IMR-90 (cell line): ENCODE measurements around the gene URB1. TPM values are rescaled to one million over a fixed set of nuclear protein-coding genes. Genes with fewer than 3 reads are reported as not detected.

Source experiments
- ATAC-seq: fragments of 200-7000 bp; cut with Tn5 transposase; 2 replicates; pipeline ENCODE4 v1.9.1; 2020; ENCODE audit warnings: low read depth, mild to moderate bottlenecking, moderate library complexity
- BruUV-seq: library from RNA; stranded (reverse); fragments of 400-500 nt; replicated peaks from 2 replicates; lab custom pipeline; 2021; lab: Mats Ljungman, UMichigan
- CTCF ChIA-PET: fragments of 300-600 bp; formaldehyde crosslinking; extraction: SDS; loops from one replicate; lab custom pipeline; 2021; ENCODE audit warnings: antibody characterized with exemption; lab: Yijun Ruan, JAX
- POLR2A ChIA-PET: fragments of 300-600 bp; sonication (Branson Sonifier 250); formaldehyde crosslinking; loops from one replicate; lab custom pipeline; 2022; ENCODE audit warnings: antibody characterized with exemption; ENCODE audit not compliant: unreplicated experiment; lab: Charles Lee
- DNase-seq: peaks from one replicate; pipeline ENCODE4 v3.0.0; 2013
- H2AFZ ChIP-seq: replicated peaks from 2 replicates; pipeline ENCODE3; 2013; ENCODE audit warnings: low read length, mild to moderate bottlenecking; ENCODE audit not compliant: poor library complexity
- H2AK5ac ChIP-seq: 2 replicates; pipeline ENCODE4 v1.6.1; 2013; ENCODE audit warnings: low read depth, low read length, inconsistent platforms
- H2AK9ac ChIP-seq: replicated peaks from 2 replicates; pipeline ENCODE3; 2013; ENCODE audit warnings: mild to moderate bottlenecking, low read depth, low read length, moderate library complexity; ENCODE audit not compliant: poor library complexity
- H2BK120ac ChIP-seq: 2 replicates; pipeline ENCODE4 v1.6.1; 2013; ENCODE audit warnings: low read depth, low read length, inconsistent platforms
- H2BK15ac ChIP-seq: 3 replicates; pipeline ENCODE4 v1.6.1; 2013; ENCODE audit warnings: low read depth, low read length, inconsistent platforms
- H2BK20ac ChIP-seq: 2 replicates; pipeline ENCODE4 v1.6.1; 2013; ENCODE audit warnings: low read depth, mild to moderate bottlenecking, inconsistent platforms, low read length, moderate library complexity
- H2BK5ac ChIP-seq: 2 replicates; pipeline ENCODE4 v1.6.1; 2013; ENCODE audit warnings: mild to moderate bottlenecking, low read depth, low read length, inconsistent platforms; ENCODE audit not compliant: poor library complexity, severe bottlenecking
- H3K14ac ChIP-seq: replicated peaks from 2 replicates; pipeline ENCODE4 v1.6.1; 2013; ENCODE audit warnings: low read depth, low read length, inconsistent platforms
- H3K18ac ChIP-seq: 2 replicates; pipeline ENCODE4 v1.6.1; 2013; ENCODE audit warnings: low read depth, low read length, control low read depth
- H3K23ac ChIP-seq: 2 replicates; pipeline ENCODE4 v1.6.1; 2013; ENCODE audit warnings: low read depth, low read length, inconsistent platforms
- H3K27ac ChIP-seq: 2 replicates; pipeline ENCODE4 v1.5.1; 2013; ENCODE audit warnings: mild to moderate bottlenecking, control low read depth, low read length; ENCODE audit not compliant: insufficient read depth
- H3K27me3 ChIP-seq: 2 replicates; pipeline ENCODE4 v1.6.1; 2013; ENCODE audit warnings: low read length; ENCODE audit not compliant: control insufficient read depth, insufficient read depth
- H3K36me3 ChIP-seq: 2 replicates; pipeline ENCODE4 v1.6.1; 2013; ENCODE audit warnings: low read length, mixed read lengths; ENCODE audit not compliant: control insufficient read depth, insufficient read depth
- H3K4ac ChIP-seq: 2 replicates; pipeline ENCODE4 v1.6.1; 2013; ENCODE audit warnings: low read depth, low read length, inconsistent platforms
- H3K4me1 ChIP-seq: 2 replicates; pipeline ENCODE4 v1.6.1; 2013; ENCODE audit warnings: low read length, mixed read lengths; ENCODE audit not compliant: control insufficient read depth, insufficient read depth
- H3K4me2 ChIP-seq: 2 replicates; pipeline ENCODE4 v1.6.1; 2013; ENCODE audit warnings: low read depth, mild to moderate bottlenecking, control low read depth, low read length, moderate library complexity
- H3K4me3 ChIP-seq: 2 replicates; pipeline ENCODE4 v1.5.1; 2013; ENCODE audit warnings: low read depth, mild to moderate bottlenecking, control low read depth, low read length, moderate library complexity; ENCODE audit not compliant: insufficient read depth
- H3K56ac ChIP-seq: 2 replicates; pipeline ENCODE4 v1.6.1; 2013; ENCODE audit warnings: low read length, inconsistent platforms; ENCODE audit not compliant: insufficient read depth; ENCODE audit errors: extremely low read depth
- H3K79me1 ChIP-seq, 2 experiments: 2 replicates each; pipeline ENCODE4 v1.6.1; 2013; ENCODE audit warnings: low read length in 2 of 2, inconsistent platforms in 1 of 2, low read depth in 1 of 2
- H3K9ac ChIP-seq: 2 replicates; pipeline ENCODE4 v1.6.1; 2013; ENCODE audit warnings: low read depth, low read length, control low read depth
- H3K9me1 ChIP-seq: 2 replicates; pipeline ENCODE4 v1.6.1; 2013; ENCODE audit warnings: low read length, inconsistent platforms; ENCODE audit not compliant: insufficient read depth
- H3K9me3 ChIP-seq: 2 replicates; pipeline ENCODE4 v1.6.1; 2013; ENCODE audit warnings: low read length; ENCODE audit not compliant: control insufficient read depth, insufficient read depth
- H4K20me1 ChIP-seq: 2 replicates; pipeline ENCODE4 v1.6.1; 2013; ENCODE audit warnings: low read length, inconsistent platforms; ENCODE audit not compliant: insufficient read depth
- H4K5ac ChIP-seq: 2 replicates; pipeline ENCODE4 v1.6.1; 2013; ENCODE audit warnings: mild to moderate bottlenecking, low read depth, low read length, control low read depth
- H4K8ac ChIP-seq, 2 experiments: 2 replicates each; pipeline ENCODE4 v1.6.1; 2013; ENCODE audit warnings: low read depth in 2 of 2, low read length in 2 of 2, control low read depth in 1 of 2, inconsistent platforms in 1 of 2
- H4K91ac ChIP-seq: 2 replicates; pipeline ENCODE4 v1.6.1; 2013; ENCODE audit warnings: low read depth, low read length, inconsistent platforms; ENCODE audit not compliant: insufficient read depth
- CEBPB ChIP-seq: IDR thresholded peaks from 2 replicates; pipeline ENCODE4 v1.6.1; 2012; ENCODE audit warnings: low read depth, low read length, improper control_type of control experiment
- CHD1 ChIP-seq: IDR thresholded peaks from 2 replicates; pipeline ENCODE4 v1.6.1; 2012; ENCODE audit warnings: low read depth, low read length, improper control_type of control experiment
- FOS ChIP-seq: fragments of 150-350 bp; IDR thresholded peaks from 2 replicates; pipeline ENCODE4 v1.6.1; 2016; ENCODE audit warnings: low read depth, low read length
- MAFK ChIP-seq: IDR thresholded peaks from 2 replicates; pipeline ENCODE4 v1.6.1; 2012; ENCODE audit warnings: low read depth, low read length, improper control_type of control experiment
- MAZ ChIP-seq: IDR thresholded peaks from 2 replicates; pipeline ENCODE4 v1.6.1; 2012; ENCODE audit warnings: low read depth, mild to moderate bottlenecking, low read length, improper control_type of control experiment, moderate library complexity, borderline replicate concordance
- MXI1 ChIP-seq: IDR thresholded peaks from 2 replicates; pipeline ENCODE4 v1.6.1; 2012; ENCODE audit warnings: low read depth, mild to moderate bottlenecking, low read length, moderate library complexity, borderline replicate concordance
- POLR2A ChIP-seq: IDR thresholded peaks from 2 replicates; pipeline ENCODE4 v1.6.1; 2012; ENCODE audit warnings: mild to moderate bottlenecking, low read depth, low read length
- RAD21 ChIP-seq: IDR thresholded peaks from 2 replicates; pipeline ENCODE4 v1.6.1; 2012; ENCODE audit warnings: low read length, improper control_type of control experiment
- WGBS, 2 experiments: methylation state at CpG; one replicate each; pipeline versions ENCODE4 v1.1.5 to v1.1.7; 2013; ENCODE audit warnings: missing lambda C conversion rate in 2 of 2; ENCODE audit not compliant: insufficient read length in 1 of 2; ENCODE audit errors: extremely low coverage in 2 of 2; 5-methylcytosine and 5-hydroxymethylcytosine counted together
- dilution Hi-C: fragments of 300-500 bp; cut with HindIII; formaldehyde crosslinking; loops from one replicate; pipeline ENCODE4 v1.14.3; 2018; ENCODE audit warnings: low sequenced_read_pairs; ENCODE audit not compliant: unreplicated experiment
- in situ Hi-C: fragments of 300-500 bp; cut with MboI; formaldehyde crosslinking; loops from 3 replicates; pipeline ENCODE4 v1.14.3; 2019; ENCODE audit warnings: low sequenced_read_pairs, inconsistent platforms, mixed read lengths
- intact Hi-C: fragments of 100-400 bp; cut with micrococcal nuclease; formaldehyde crosslinking; loops from 2 replicates; pipeline ENCODE4 v1.10.0; 2022
- polyA plus RNA-seq, 3 experiments: library from polyadenylated mRNA; depleted of rRNA; stranded (reverse); fragments of >200 nt; gene quantifications; 2 replicates each; pipeline ENCODE4 v1.2.3, GENCODE V29; 2012; ENCODE audit warnings: low replicate concordance in 1 of 3
- total RNA-seq: library from RNA; depleted of rRNA; stranded (reverse); fragments of >200 nt; gene quantifications from 2 replicates; pipeline ENCODE4 v1.2.3, GENCODE V29; 2012
- TF ChIP-seq, protein P1 (sequence below): fragments of 150-350 bp; IDR thresholded peaks from 2 replicates; pipeline ENCODE4 v1.6.1; 2016; ENCODE audit warnings: low read depth, mild to moderate bottlenecking, low read length, moderate library complexity, borderline replicate concordance
- TF ChIP-seq, protein P2 (sequence below): fragments of 150-350 bp; IDR thresholded peaks from 2 replicates; pipeline ENCODE4 v1.6.1; 2017; ENCODE audit warnings: mild to moderate bottlenecking, antibody characterized with exemption, low read length, low read depth

URB1 gene
- total and polyA plus RNA-seq, 2 of the 4 experiments (the other 2 are of a cell fraction) = 9.2 to 12.7 TPM

GRCh38 chr21:32278518-32279376, 114.1 kb downstream of the URB1 start, which contains the start of gene MIS18A:
Gene MIS18A, minus strand, starts transcription at chr21:32279049. Its CDS starts 35 bp downstream, at chr21:32279014.
- H3K79me1 ChIP-seq = peaks cover 15 to 19% of the 10 kb centered on the region in 2 experiments
- peak within 1 kb of the TSS; percentile 71 for H3K4ac ChIP-seq
- H2BK15ac ChIP-seq = no peak within 1 kb of the TSS
- ChIA-PET POLR2A (no interaction called here), CTCF (interaction anchor here (0.6 to 1.2 kb wide), 3 partner anchors 86 to 943 kb away, joined by 3 to 4 read pairs (median 4); no protein-coding TSS in a partner anchor)
- in situ Hi-C loops = no loop called here
- H3K9me1 ChIP-seq = peaks cover 6% of the 10 kb centered on the region; the same call in 1 of the 2 replicates
- no peak within 1 kb of the TSS for H3K18ac ChIP-seq
- H2AK9ac ChIP-seq = peak within 1 kb of the TSS; percentile 86
- TF ChIP-seq FOS = peak; percentile 37; the same call in 1 of the 2 replicates
- peak; percentile 37; the same call in 1 of the 2 replicates for TF ChIP-seq CEBPB
- TF ChIP-seq MAFK = peak; percentile 78
- TF ChIP-seq, protein P1, sequence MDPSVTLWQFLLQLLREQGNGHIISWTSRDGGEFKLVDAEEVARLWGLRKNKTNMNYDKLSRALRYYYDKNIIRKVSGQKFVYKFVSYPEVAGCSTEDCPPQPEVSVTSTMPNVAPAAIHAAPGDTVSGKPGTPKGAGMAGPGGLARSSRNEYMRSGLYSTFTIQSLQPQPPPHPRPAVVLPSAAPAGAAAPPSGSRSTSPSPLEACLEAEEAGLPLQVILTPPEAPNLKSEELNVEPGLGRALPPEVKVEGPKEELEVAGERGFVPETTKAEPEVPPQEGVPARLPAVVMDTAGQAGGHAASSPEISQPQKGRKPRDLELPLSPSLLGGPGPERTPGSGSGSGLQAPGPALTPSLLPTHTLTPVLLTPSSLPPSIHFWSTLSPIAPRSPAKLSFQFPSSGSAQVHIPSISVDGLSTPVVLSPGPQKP = no peak
- TF ChIP-seq CHD1 = no peak
- TF ChIP-seq POLR2A = peak; percentile 71; the same call in 1 of the 2 replicates
- TF ChIP-seq, protein P2, sequence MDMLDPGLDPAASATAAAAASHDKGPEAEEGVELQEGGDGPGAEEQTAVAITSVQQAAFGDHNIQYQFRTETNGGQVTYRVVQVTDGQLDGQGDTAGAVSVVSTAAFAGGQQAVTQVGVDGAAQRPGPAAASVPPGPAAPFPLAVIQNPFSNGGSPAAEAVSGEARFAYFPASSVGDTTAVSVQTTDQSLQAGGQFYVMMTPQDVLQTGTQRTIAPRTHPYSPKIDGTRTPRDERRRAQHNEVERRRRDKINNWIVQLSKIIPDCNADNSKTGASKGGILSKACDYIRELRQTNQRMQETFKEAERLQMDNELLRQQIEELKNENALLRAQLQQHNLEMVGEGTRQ = no peak
- no peak; the same call in 1 of the 2 replicates for TF ChIP-seq RAD21
- TF ChIP-seq MAZ = peak; percentile 74; the same call in 1 of the 2 replicates
- TF ChIP-seq MXI1 = peak; percentile 86
- no peaks in the 10 kb centered on the region for H3K27me3 ChIP-seq
- ATAC-seq (peak; percentile 98), DNase-seq (peak; percentile 96)
- peak within 1 kb of the TSS; percentile 29 for H4K91ac ChIP-seq
- H4K20me1 ChIP-seq = no peaks in the 10 kb centered on the region
- H3K9ac ChIP-seq = peak within 1 kb of the TSS; percentile 67
- peak within 1 kb of the TSS; percentile 57 for H3K56ac ChIP-seq
- H2BK5ac ChIP-seq = peak within 1 kb of the TSS; percentile 26
- H2BK20ac ChIP-seq = no peak within 1 kb of the TSS
- peak within 1 kb of the TSS; percentile 98 for H2AFZ ChIP-seq
- H4K5ac ChIP-seq = peak within 1 kb of the TSS; percentile 72
- H3K14ac ChIP-seq = peak within 1 kb of the TSS; percentile 45
- peak within 1 kb of the TSS; percentile 84 for H3K4me3 ChIP-seq
- H2AK5ac ChIP-seq = no peak within 1 kb of the TSS; the same call in 1 of the 2 replicates
- H3K36me3 ChIP-seq = peaks cover 1% of the 10 kb centered on the region; the same call in 1 of the 2 replicates
- H4K8ac ChIP-seq = peak within 1 kb of the TSS; percentile 49 to 93
- no peaks in the 10 kb centered on the region for H3K9me3 ChIP-seq
- H3K27ac ChIP-seq = peak within 1 kb of the TSS; percentile 70
- H3K23ac ChIP-seq = peak within 1 kb of the TSS; percentile 45
- 1% methylated on average over 33 of the region's 69 CpGs; no CpG with 5 or more reads in 1 of the 2 experiments for WGBS, 2 experiments
- H3K4me2 ChIP-seq = peak within 1 kb of the TSS; percentile 64
- BruUV-seq = no TSS peak
- peaks cover 5% of the 10 kb centered on the region for H3K4me1 ChIP-seq
- intact Hi-C loops = no loop called here
- peak within 1 kb of the TSS; percentile 4 for H2BK120ac ChIP-seq
- dilution Hi-C loops = no loop called here
